Fibroblast of skin of back (primary cell): ENCODE results near the gene CREB5.
"Not testable (repeated sequence)": the region's sequence is repeated elsewhere in the genome, so short reads cannot be mapped to it uniquely, and the experiment has no call there.

Experiments used
- DNase-seq: peaks from one replicate; pipeline ENCODE4 v3.0.0-alpha.2; 2013

Gene CREB5

GRCh38 chr7:28785041-28785995, 373.0 kb downstream of the CREB5 start:
- DNase-seq = no peak

GRCh38 chr7:28786156-28786555, 373.8 kb downstream of the CREB5 start:
- DNase-seq = not testable (repeated sequence)

- no peak for DNase-seq
Observed at GRCh38 chr7:28787106-28787505, 374.8 kb downstream of the CREB5 start.

GRCh38 chr7:28790467-28790866, 378.1 kb downstream of the CREB5 start:
- DNase-seq = no peak

GRCh38 chr7:28792858-28793257, 380.5 kb downstream of the CREB5 start:
- DNase-seq = no peak

- DNase-seq = no peak
Observed at GRCh38 chr7:28793381-28794085, 381.2 kb downstream of the CREB5 start.

GRCh38 chr7:28798274-28798673, 386.0 kb downstream of the CREB5 start:
- DNase-seq = no peak

GRCh38 chr7:28799619-28800018, 387.3 kb downstream of the CREB5 start:
- DNase-seq = no peak

GRCh38 chr7:28800150-28800549, 387.8 kb downstream of the CREB5 start:
- no peak for DNase-seq

- peak; percentile 23 for DNase-seq
Observed at GRCh38 chr7:28802450-28802849, 390.1 kb downstream of the CREB5 start.

- DNase-seq = no peak
Observed at GRCh38 chr7:28804157-28804556, 391.8 kb downstream of the CREB5 start.

GRCh38 chr7:28804990-28805389, 392.7 kb downstream of the CREB5 start:
- peak; percentile 64 for DNase-seq

- DNase-seq = peak; percentile 64
Observed at GRCh38 chr7:28806841-28807240, 394.5 kb downstream of the CREB5 start.

- no peak for DNase-seq
Observed at GRCh38 chr7:28807396-28807994, 395.2 kb downstream of the CREB5 start.

GRCh38 chr7:28808796-28809533, 396.6 kb downstream of the CREB5 start:
- DNase-seq = peak; percentile 74

- DNase-seq = no peak
Observed at GRCh38 chr7:28811008-28811407, 398.7 kb downstream of the CREB5 start.

- no peak for DNase-seq
Observed at GRCh38 chr7:28811701-28812430, 399.5 kb downstream of the CREB5 start.

GRCh38 chr7:28812616-28813015, 400.3 kb downstream of the CREB5 start:
- no peak for DNase-seq

GRCh38 chr7:28813243-28813962, 401.1 kb downstream of the CREB5 start:
- DNase-seq = no peak

GRCh38 chr7:28815369-28815927, 403.1 kb downstream of the CREB5 start:
- DNase-seq = no peak

- DNase-seq = no peak
Observed at GRCh38 chr7:28815928-28816373, 403.6 kb downstream of the CREB5 start.
